GM18873 (cell line): ENCODE results near the gene PARD3B.

Experiments used
- ATAC-seq: cut with Tn5 transposase; IDR thresholded peaks from one replicate; pipeline ENCODE4 v1.9.1; 2021; ENCODE audit warnings: mild to moderate bottlenecking, moderate library complexity, moderate number of reproducible peaks; ENCODE audit not compliant: unreplicated experiment, low FRiP score

Gene PARD3B

DNA sequence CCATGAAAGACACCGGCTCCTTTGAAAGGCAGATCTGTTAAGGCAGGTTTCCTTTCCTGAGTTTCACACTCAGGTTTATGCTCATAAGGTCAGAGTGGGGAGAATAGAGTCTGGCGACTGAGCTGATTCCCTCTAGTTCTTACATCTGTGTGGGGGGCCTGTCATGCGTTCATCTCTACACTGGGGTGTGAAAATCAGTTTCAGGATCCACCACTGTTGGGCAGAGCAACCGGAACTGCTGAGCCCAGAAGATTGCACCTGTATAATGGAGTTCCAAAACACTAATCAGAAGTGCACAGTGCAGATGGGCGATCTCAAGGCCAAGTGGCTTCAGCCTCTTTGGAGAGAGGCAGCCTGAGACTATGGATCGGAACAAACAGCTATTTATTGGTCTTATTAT, 955.7 kb downstream of the PARD3B start:
- ATAC-seq: no peak

DNA sequence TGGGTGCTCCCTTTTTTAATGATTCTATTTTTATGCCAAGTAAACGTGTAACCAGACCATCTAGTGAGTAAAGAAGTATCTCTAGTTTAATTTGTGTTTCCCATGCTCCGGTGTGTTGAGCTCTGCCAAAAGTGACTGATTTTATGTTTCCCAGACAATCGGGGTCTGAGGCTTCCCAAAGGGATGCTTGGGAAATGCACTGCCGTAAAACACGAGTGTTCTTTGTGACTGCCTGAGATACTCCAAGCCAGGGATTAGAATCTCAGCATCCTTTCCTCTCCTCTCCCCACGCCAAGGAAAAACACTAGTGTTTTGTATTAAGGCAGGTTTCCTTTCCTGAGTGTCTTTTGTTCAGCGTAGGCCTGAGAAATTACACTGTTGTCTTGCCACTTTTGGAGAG, 956.6 kb downstream of the PARD3B start:
- no peak for ATAC-seq

DNA sequence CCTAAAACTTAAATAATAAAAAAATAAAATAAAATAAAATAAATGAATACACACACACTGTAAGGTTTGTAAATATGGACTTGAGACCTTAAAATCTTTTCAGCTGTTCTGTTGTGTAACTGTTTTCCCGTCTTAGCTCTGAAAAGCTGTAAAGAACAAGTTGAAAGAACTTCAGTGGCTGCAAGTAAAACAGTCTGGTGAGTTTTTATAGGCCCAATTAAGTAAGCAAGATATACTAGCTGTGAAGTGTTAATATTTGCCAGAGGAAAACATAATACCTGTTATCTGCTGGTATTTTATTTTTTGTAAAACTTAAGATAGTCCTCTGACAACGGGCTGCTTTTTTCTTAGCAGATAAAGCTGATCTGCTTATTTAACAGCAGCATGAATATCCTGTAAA, 960.1 kb downstream of the PARD3B start:
- ATAC-seq: no peak

DNA sequence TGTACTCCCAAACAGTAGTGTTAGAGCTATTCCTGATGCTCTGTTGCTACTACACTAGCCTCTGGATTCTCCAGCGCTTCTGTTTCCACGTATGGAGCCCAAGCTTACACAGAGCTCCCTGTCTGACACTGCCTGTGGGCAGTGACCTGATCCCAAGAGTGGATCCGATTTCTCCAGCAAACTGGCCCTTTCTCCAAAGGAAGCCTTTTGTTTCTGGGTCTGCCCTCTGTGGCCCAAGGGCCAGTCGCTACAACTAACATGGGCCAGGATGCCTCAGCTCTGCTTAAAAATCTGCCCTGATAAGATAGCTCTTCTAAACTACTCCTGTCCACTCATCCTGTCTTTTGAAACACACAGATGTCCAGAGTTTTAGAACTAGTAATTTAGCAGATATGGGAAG, 964.4 kb downstream of the PARD3B start:
- ATAC-seq: no peak

DNA sequence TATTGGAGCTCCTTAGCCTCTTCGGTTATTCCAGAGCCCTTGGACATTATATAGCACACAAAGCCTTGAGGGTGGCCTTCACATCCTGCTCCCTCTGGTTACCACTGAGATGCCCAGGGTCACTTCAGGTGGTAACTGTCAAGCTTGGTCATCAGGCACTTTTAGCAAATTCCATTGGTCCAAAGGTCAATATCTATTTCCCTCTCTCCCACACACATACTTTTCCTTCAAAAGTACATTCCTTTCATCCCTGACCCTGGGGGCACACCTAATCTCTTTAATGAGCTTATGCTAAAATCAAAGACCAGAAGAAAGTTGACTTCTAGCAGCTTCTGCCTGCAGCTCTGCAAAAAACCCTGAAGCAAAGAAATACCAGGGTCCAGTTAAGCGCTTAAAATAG, 965.1 kb downstream of the PARD3B start:
- ATAC-seq: no peak

DNA sequence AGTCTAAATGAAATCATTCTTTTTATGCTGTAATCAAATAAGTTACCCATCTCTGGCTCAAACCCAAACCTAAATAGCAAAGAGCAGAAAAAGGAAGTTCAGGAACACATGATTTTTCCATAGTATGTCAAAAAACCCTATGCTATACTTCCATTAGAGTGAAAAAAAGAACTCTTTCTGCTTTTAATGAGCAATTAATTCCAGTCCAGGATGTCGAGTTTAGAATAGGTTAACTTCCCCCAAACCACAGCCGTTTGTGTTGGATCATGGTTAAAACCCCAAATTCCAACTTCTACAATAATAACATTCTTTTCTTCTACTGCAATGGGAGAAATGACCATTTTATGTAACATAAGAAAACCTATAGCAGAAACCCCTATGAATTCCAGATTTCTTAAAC, 965.9 kb downstream of the PARD3B start:
- ATAC-seq: no peak

DNA sequence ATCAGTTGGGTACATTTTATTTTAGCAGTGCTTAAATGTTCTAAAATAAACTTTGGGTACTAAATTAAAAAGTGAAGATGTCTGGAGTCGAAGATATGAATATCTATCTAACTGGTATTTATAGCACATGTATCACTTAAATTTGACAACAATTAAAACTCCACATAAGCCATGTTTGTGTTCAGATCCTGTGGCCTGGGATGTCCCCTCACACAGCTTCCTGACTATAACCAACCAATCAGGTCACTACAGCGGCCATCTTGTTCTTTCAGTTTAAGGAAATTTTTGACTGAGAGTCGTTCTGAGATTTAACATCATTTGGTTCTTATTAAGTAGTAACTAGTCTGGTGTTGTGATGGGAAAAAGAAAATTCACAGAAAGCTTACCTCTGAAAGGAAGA, 966.4 kb downstream of the PARD3B start:
- ATAC-seq: no peak

DNA sequence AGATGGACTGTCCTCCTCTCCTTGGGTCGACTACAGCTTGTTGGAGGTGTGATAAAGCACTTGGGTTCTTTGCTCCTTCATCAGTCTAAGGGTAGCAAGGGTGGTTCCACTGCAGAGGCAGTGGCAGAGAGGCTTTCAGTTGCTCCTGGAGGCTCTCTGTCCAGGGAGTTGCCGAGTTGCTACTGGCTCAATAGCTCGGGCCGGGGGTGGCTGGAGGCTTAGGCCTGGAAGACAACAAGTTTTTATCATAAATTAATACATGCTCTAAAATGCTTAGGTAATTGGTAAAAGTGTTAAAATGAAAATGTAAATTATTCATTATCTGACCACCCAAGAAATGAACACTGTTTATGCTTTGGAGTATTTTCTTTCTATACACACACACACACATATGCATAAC, 975.0 kb downstream of the PARD3B start:
- no peak for ATAC-seq

DNA sequence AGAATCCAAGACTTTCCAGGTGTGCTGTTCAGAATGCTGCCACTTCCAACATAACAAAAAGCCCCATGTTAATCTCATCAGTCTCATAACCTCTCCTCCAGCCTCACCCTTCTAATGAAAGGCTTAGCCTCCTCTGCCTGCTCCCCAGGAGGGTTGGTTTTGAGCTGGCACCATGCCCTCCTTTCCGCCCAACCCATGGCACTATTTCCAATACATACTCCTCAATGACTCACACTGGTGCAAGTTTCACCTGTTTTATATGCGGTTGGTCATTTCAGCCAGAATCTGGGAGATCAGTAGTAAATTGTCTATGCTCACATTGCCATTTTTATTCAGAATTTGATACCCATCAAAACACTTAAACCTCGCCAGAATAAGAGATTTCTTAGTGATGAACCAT, 979.4 kb downstream of the PARD3B start:
- no peak for ATAC-seq

DNA sequence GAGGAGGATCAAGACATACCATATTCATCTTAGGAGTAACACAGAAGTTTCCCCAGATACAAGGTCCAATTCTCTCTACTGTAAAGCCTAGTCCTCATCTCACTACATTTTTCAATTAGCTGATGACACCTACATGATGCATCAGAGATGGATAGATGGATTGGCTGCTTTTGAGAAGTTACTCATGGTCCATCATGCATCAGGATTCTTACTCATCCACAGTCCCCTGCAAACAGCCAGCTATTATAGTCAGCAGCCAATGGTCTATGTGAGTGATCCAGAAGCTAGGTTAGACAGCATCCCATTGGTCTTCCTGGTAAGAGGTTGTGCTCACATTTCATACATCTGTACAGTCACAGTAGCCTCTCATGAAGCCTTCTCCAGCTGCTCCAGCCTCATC, 982.5 kb downstream of the PARD3B start:
- no peak for ATAC-seq

DNA sequence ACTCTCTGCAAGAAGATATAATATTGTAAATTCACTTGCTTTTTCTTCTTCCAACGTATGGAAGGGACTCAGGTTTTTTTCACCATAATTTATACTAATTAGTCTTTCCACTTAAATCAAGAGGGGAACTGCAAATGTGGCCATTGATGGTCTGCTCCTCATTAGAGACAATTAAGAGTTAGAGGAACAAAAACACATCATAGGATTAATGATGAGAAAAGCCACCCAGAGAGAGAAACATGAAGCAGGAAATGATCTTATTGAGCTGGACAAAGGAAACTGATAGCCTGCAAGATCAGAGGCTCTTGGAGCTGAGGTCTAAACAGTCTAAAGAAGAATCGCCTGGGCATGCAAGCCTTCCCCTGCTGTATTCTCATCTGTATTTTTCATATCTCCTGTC, 985.8 kb downstream of the PARD3B start:
- no peak for ATAC-seq

DNA sequence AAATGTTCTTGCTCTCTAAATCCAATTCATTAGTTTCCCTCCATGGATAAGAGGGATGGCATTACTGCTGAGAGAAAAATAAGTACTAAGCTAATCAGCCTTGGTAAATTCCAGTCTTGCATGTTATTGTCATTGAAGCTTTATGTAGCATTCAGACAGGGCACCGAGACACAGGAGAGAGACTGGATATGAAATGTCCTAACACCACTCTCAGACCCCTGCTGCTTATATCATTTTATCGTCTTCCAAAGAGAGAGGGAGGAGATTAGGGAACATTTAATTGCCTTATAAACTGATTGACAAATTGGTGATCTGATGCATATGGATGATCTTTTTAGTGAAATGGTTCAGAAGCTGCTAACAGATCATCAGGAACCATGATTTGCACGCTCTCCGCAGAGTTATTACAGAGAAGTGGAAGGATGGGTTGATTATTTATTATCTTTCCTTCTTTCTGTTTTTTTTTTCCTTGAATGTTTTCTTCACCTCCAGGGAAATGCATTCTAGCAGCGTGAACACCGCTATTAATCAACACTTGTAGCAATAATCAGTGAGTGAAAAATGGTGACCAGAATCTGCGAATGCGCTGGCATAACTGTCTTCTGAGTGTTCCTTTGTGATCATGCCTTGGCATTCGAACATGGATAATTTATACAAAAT, 986.3 kb downstream of the PARD3B start:
- ATAC-seq: no peak

DNA sequence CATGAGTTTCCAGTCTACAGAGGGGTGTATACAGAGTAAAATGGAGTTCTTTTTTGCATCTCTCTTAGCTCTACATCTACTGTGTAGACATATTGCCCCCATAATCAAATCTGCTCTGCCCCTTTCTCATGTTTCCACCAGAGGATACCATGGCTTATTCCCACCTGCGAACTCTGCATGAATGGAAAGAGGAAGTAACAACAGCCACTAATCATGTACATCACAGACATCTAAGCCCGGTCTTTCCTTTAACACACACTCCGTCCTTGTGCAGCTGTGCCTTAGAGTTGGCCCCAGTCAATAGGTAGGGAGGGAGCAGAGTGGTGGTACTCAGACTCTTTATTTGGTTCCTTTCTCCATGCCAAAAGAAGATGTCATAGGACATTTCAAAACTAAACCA, 989.7 kb downstream of the PARD3B start:
- ATAC-seq: no peak

DNA sequence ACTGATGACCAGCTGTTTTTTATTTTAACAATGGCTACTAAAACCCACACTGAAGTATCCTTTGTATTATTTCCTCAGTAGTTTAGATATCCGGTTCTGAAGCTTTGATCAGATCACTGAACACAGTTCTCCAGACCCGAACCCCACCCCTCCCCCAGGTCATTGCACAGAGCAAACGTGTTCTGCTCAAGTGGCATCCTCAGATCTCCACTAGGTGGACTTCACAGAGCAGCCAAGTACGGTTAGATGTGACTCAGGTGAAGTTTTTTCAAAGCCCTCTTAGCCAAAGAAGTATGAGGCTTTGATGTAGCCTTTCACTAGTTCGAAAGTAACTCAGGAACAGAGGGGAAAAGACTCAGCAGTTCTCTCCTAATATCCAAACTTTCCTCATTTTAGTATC, 994.3 kb downstream of the PARD3B start:
- no peak for ATAC-seq

DNA sequence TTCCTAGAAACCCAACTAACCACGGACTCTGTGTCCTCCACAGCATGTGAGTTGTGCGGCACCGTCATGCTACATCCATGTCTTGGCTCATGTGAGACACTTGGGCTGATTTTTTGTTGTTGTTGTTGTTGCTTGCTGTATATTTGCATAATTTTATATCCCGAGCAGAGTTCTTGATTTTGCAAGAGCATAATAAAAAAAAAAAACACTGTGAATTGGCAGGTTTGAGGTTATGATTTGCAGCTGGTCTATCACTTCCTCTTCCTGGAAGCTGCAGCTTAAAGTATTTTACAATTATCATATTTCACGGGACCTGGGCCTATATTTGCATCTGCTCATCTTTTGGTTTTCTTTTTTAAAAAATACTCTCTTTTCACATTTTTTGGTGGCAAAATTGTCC, 994.8 kb downstream of the PARD3B start:
- ATAC-seq: no peak

DNA sequence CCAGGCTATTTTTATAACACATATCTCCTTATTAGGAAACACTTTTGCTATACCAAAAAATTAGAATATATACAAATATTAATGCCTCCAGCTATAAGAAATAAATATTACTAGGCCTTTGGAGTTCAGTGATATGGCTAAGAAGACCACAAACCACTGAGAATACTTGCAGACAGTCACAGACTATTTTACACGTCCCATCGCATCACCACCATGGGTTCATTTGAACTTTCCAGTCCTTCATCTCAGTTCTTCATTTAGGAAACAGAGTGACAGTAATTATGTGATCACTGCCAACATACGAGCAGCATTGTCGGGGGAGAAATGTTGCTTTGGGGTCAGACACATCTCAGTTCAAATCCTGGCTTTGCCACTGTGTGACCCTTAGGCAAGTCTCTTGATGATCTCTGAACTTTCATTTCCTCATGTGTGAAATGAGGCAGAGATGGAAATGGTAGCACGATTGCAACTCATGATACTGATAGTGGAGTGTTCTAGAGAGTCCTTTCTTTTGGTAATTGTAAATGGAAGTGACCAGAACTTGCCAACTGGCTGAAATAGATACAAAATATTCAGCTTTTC, 998.1 kb downstream of the PARD3B start:
- no peak for ATAC-seq

DNA sequence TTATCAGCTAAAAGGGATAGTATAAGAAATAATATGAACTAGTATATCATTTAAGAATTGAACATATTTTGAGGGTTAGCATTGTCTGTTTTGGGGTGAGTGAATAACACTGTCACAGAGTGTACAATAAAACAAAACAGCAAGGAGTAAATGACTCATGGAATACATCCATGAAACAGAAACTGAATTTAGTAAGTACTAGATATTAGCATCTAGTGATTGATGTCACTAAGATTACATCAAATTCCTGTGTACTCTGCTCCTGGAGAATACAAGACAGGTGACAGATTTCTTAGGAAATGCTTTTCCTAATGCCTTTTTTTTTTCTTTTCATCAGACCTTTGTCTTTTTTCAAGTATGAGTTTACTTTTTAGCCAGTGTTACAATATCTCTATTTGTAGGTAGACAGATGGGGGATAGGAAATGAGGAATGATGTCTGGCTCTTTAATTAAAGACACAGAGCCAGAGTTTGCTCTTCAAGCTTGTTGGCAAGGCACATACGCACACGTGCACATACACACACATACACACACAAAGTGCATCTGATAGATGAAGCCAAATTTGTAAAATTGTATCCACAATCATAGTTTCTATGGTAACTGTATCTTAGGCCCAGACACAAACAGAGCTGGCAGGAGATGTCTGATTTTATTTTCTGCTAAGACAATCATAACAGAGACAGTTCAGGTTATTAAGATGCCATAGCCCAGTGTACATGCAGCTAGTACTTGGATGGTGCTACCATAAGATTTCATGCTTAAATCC, 998.8 kb downstream of the PARD3B start:
- no peak for ATAC-seq

DNA sequence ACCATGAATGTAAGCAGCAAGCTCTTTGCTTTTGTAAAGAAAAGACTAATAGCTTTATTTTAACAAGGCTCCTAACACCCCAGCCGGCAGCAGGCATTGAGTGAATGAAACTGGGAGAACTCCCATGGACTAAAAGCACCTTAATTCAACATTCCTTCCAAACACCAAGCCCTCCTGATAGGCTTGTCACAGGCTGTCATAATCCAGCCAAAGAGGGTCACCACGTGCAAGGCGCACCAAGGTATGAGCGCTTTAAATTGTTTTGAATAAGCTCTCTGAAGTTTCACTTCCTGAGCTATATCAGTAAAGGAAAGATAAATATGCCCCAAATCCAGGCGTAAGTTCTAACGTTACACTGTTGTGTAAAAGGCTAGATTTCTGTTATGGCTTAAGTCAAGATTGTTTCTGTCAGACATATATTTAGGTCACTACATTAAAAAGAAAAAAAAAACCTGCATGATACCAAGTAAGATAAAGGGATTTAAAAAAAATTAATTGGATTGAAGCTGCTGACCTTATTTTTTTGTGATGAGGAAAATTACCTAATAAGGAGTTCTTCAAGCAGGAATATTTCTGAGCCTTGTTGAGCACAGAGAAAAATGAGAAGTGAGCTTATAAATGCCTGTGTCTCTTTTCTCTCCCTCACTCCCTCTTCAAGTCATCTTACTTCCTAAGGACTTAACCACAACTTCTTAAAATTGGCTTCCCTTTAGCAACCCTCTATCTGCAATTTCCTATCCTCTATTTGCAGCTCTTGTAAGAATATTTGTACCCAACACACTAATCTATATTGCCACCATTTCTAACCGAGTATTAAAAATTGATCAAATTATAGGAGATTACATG, 1000.9 kb downstream of the PARD3B start:
- no peak for ATAC-seq

DNA sequence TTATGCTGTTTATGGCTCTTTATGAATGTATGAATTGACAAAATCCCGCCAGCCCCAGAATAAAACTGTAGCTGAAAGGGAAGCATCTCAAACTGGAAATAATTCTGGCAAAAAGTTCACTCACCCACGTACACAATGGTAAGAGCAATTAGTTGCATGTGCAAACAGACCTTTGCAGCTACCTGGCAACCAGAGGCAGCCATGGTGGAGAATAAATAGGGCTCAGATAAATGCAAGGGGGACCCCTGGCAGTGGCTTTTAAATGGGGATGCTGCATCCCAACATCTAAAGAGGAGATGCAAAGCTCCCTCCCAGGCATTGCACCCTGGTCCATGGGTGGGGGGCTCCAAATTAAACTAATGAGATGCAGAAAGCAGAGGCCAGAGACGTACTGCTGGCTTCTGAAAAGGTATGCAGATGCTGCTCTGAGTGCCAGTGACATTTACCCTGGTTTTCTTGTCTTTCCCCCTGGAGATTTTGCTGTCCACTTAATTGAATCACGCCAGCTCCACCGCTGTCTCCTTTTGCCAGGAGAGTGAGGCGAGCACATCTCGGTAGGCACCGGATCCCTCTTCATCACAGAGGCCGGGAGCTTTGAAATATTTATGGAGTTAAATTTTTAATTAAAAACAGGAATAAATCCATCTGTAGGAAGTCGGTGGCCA, 1010.4 kb downstream of the PARD3B start:
- ATAC-seq: no peak

DNA sequence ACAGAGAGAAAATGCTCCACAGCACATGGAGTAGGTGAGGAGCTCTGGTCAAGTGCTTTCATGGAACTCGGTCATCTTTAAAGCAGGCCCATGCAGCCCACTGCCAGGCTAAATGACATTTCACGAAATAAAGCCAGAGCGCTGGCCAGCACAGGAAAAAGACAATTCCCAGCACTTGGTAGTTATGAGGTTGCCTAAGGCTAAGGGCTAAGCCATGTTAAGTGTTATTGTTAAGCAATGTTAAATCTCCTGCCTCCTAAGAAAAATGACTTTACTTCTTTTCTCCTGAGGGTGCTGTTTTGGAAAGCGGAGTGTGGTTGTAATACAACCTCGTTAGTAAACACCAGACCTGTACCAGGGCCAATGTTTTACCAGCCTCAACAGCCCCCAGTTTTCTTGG, 1011.1 kb downstream of the PARD3B start:
- ATAC-seq: no peak
